ENCODE measurements around the gene BEST1. TPM values are rescaled to one million over a fixed set of nuclear protein-coding genes. Genes with fewer than 3 reads are reported as not detected.
"Not testable (repeated sequence)": the region's sequence is repeated elsewhere in the genome, so short reads cannot be mapped to it uniquely, and the experiment has no call there.

The BEST1 gene
- total RNA-seq, 2 donors from 2014 or later = 1.5 to 18.0 TPM

- intact Hi-C loops (cut with DNase I) = no loop called here
These were observed 1.5 kb downstream of the BEST1 start for GRCh38 chr11:61951484-61952135.

DNA sequence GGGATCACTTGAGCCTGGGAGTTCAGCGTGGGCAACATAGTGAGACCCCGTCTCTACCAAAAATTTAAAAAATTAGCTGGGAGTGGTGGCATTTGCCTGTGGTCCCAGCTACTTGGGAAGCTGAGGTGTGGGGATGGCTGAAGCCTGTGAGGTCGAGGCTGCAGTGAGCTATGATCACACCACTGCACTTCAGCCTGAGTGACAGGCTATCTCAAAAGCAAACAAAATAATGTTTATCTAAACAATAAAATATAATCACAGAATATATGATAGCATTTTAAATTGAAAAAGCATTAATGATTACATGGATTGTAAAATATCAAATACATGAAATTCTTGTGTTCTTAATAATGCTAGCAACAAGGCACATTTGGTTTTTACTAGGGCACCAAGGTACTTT lies 2.7 kb downstream of the BEST1 start:
- Histone ChIP-seq H3K27ac (no peak overlapping the region), H3K4me3 (no peak overlapping the region), H3K27me3 (replicated peaks; ENCODE audit: insufficient read depth) (no peaks in the 10 kb centered on the region), H3K4me1 (replicated peaks) (peaks cover 3% of the 10 kb centered on the region), H3K9me3 (no peaks in the 10 kb centered on the region), H3K36me3 (no peaks in the 10 kb centered on the region)
- WGBS = 92% methylated on average over 3 of the region's 3 CpGs
- no peak for DNase-seq (ENCODE audit: low spot score)
- TF ChIP-seq POLR2AphosphoS5 (IDR thresholded peaks at IDR 0.05) = no peak
- TF ChIP-seq, protein P1, sequence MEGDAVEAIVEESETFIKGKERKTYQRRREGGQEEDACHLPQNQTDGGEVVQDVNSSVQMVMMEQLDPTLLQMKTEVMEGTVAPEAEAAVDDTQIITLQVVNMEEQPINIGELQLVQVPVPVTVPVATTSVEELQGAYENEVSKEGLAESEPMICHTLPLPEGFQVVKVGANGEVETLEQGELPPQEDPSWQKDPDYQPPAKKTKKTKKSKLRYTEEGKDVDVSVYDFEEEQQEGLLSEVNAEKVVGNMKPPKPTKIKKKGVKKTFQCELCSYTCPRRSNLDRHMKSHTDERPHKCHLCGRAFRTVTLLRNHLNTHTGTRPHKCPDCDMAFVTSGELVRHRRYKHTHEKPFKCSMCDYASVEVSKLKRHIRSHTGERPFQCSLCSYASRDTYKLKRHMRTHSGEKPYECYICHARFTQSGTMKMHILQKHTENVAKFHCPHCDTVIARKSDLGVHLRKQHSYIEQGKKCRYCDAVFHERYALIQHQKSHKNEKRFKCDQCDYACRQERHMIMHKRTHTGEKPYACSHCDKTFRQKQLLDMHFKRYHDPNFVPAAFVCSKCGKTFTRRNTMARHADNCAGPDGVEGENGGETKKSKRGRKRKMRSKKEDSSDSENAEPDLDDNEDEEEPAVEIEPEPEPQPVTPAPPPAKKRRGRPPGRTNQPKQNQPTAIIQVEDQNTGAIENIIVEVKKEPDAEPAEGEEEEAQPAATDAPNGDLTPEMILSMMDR (IDR thresholded peaks at IDR 0.05) = no peak
- TF ChIP-seq POLR2A (IDR thresholded peaks at IDR 0.05) = no peak
- intact Hi-C loops (cut with DNase I) = no loop called here

More at GRCh38 chr11:61951484-61952135, 1.5 kb downstream of the BEST1 start:
- Histone ChIP-seq H3K4me3 (no peak overlapping the region), H3K4me1 (replicated peaks) (peaks cover 3% of the 10 kb centered on the region), H3K36me3 (no peaks in the 10 kb centered on the region), H3K9me3 (no peaks in the 10 kb centered on the region), H3K27ac (no peak overlapping the region), H3K27me3 (replicated peaks; ENCODE audit: insufficient read depth) (no peaks in the 10 kb centered on the region)
- no peak for TF ChIP-seq POLR2A (IDR thresholded peaks at IDR 0.05)
- no peak for TF ChIP-seq POLR2AphosphoS5 (IDR thresholded peaks at IDR 0.05)
- TF ChIP-seq, protein P1 (IDR thresholded peaks at IDR 0.05) = no peak
- no peak for DNase-seq (ENCODE audit: low spot score)
- 94% methylated on average over 11 of the region's 11 CpGs for WGBS

DNA sequence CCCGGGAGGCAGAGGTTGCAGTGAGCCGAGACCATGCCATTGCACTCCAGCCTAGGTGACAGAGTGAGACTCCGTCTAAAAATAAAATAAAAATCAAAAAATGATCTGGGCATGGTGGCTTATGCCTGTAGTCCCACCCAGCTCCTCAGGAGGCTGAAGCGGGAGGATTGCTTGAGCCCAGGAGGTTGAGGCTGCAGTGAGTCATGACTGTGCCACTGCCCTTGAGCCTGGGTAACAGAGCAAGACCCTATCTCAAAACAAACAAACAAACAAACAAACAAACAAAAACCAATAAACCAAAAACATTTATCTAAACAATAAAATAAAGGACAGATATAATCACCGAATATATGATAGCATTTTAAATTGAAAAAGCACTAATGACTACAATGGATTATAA lies 3.5 kb downstream of the BEST1 start:
- H3K36me3 ChIP-seq; H3K4me3 ChIP-seq; DNase-seq (ENCODE audit: low spot score); intact Hi-C loops (cut with DNase I); H3K4me1 ChIP-seq (replicated peaks); H3K9me3 ChIP-seq; H3K27ac ChIP-seq; H3K27me3 ChIP-seq (replicated peaks; ENCODE audit: insufficient read depth): not testable (repeated sequence)
- WGBS = 95% methylated on average over 5 of the region's 5 CpGs

- H3K4me3 ChIP-seq = no peak overlapping the region
- no peaks in the 10 kb centered on the region for H3K27me3 ChIP-seq (replicated peaks; ENCODE audit: insufficient read depth)
- peak overlapping the region; percentile 26 to 51 for H3K27ac ChIP-seq
- intact Hi-C loops (cut with DNase I) = no loop called here
- TF ChIP-seq POLR2AphosphoS5 (IDR thresholded peaks at IDR 0.05) (no peak), POLR2A (IDR thresholded peaks at IDR 0.05) (no peak)
- TF ChIP-seq, protein P1 (IDR thresholded peaks at IDR 0.05) = no peak
- DNase-seq (ENCODE audit: low spot score) = no peak
- no peaks in the 10 kb centered on the region for H3K9me3 ChIP-seq
- no peaks in the 10 kb centered on the region for H3K36me3 ChIP-seq
- H3K4me1 ChIP-seq (replicated peaks) = peaks cover 3% of the 10 kb centered on the region
- 94% methylated on average over 9 of the region's 9 CpGs for WGBS
These were observed 4.1 kb downstream of the BEST1 start for GRCh38 chr11:61954106-61954850.

DNA sequence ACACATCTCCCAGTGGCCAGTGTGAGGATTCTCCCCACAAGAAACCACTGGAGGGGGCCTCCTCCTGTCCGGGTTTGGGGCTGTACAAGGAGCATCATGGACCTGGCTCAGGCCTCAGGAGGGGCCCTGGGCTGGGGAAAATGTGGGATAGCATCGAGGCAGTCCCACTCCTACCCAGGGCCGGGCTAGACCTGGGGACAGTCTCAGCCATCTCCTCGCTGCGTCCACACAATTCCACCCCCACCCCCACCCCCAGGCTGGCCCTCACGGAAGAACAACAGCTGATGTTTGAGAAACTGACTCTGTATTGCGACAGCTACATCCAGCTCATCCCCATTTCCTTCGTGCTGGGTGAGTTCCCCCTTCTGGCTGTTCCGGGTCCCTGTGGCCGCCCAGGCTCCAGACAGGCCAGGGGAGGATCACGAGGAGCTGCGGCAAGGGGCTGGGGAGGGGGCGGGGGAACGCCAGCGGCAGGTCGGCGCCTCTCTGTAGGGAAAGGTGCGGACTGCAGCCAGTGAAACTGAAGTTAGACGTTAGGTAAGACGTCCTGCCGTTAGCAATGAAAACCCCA lies 4.8 kb downstream of the BEST1 start:
- no peak for DNase-seq (ENCODE audit: low spot score)
- WGBS = 10% methylated on average over 20 of the region's 21 CpGs
- Histone ChIP-seq H3K9me3 (no peaks in the 10 kb centered on the region), H3K27ac (peak overlapping the region; percentile 51 to 52), H3K4me3 (peak overlapping the region; percentile 13 to 26), H3K4me1 (replicated peaks) (peaks cover 3% of the 10 kb centered on the region), H3K36me3 (no peaks in the 10 kb centered on the region), H3K27me3 (replicated peaks; ENCODE audit: insufficient read depth) (no peaks in the 10 kb centered on the region)
- intact Hi-C loops (cut with DNase I) = no loop called here
- TF ChIP-seq, protein P1 (IDR thresholded peaks at IDR 0.05) = no peak
- peak; percentile 34 for TF ChIP-seq POLR2AphosphoS5 (IDR thresholded peaks at IDR 0.05)
